HL-60 (cell line): ENCODE results near the gene GDAP1L1.

Experiments
- DNase-seq, 2 experiments: peaks; one replicate each; pipeline ENCODE4 v3.0.0-alpha.2; 2010 to 2020; ENCODE audit warnings: low read depth in 1 of 2, low spot score in 1 of 2
- H3K27ac ChIP-seq: fragments of 250-450 bp; sonication (Bioruptor Pico); replicated peaks from 2 replicates; pipeline ENCODE4 v1.5.1; 2020; ENCODE audit warnings: mild to moderate bottlenecking, moderate library complexity
- H3K27me3 ChIP-seq: fragments of 250-450 bp; sonication (Bioruptor Pico); 2 replicates; pipeline ENCODE4 v1.5.1; 2021; ENCODE audit warnings: mild to moderate bottlenecking, moderate library complexity; ENCODE audit not compliant: insufficient read depth, poor library complexity, severe bottlenecking
- H3K4me3 ChIP-seq: replicated peaks from 2 replicates; pipeline ENCODE4 v1.5.1; 2011; ENCODE audit warnings: mild to moderate bottlenecking, control low read depth, low read length; ENCODE audit not compliant: insufficient read depth
- GABPA ChIP-seq: IDR thresholded peaks from 2 replicates; pipeline ENCODE4 v1.6.1; 2012; ENCODE audit warnings: low read depth
- POLR2AphosphoS5 ChIP-seq: IDR thresholded peaks from 2 replicates; pipeline ENCODE4 v1.6.1; 2012; ENCODE audit warnings: low read depth
- SPI1 ChIP-seq: IDR thresholded peaks from 2 replicates; pipeline ENCODE4 v1.6.1; 2012; ENCODE audit warnings: low read depth, mild to moderate bottlenecking, borderline replicate concordance
- TF ChIP-seq, protein P1 (sequence below): IDR thresholded peaks from 2 replicates; pipeline ENCODE4 v1.6.1; 2012; ENCODE audit warnings: low read depth; ENCODE audit not compliant: insufficient replicate concordance
- TF ChIP-seq, protein P2 (sequence below): IDR thresholded peaks from one replicate; pipeline ENCODE4 v1.5.1; 2011; ENCODE audit warnings: low read length, control low read depth, inconsistent platforms; ENCODE audit not compliant: insufficient read depth

The GDAP1L1 gene

DNA sequence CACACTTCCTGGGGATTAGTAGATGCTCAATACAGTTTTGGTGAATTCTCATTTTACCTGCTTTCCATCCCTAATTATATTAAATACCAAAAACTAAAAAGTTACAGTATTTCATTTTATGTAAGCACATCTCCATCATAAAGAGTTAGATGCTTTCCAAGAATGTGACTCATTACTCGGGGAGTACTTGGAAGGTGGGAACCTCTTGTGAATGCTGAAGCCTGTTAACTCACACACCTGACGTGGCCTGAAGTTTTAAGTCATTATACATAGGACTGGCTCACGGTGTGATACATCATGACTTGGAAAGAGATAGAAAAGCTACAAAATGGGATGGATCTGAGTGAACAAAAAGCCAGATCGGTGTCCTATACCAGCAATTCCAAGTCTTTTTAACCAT is 34.3 kb upstream of the GDAP1L1 start:
- DNase-seq: no peak
- TF ChIP-seq, protein P1, sequence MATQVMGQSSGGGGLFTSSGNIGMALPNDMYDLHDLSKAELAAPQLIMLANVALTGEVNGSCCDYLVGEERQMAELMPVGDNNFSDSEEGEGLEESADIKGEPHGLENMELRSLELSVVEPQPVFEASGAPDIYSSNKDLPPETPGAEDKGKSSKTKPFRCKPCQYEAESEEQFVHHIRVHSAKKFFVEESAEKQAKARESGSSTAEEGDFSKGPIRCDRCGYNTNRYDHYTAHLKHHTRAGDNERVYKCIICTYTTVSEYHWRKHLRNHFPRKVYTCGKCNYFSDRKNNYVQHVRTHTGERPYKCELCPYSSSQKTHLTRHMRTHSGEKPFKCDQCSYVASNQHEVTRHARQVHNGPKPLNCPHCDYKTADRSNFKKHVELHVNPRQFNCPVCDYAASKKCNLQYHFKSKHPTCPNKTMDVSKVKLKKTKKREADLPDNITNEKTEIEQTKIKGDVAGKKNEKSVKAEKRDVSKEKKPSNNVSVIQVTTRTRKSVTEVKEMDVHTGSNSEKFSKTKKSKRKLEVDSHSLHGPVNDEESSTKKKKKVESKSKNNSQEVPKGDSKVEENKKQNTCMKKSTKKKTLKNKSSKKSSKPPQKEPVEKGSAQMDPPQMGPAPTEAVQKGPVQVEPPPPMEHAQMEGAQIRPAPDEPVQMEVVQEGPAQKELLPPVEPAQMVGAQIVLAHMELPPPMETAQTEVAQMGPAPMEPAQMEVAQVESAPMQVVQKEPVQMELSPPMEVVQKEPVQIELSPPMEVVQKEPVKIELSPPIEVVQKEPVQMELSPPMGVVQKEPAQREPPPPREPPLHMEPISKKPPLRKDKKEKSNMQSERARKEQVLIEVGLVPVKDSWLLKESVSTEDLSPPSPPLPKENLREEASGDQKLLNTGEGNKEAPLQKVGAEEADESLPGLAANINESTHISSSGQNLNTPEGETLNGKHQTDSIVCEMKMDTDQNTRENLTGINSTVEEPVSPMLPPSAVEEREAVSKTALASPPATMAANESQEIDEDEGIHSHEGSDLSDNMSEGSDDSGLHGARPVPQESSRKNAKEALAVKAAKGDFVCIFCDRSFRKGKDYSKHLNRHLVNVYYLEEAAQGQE: no peak
- TF ChIP-seq GABPA (no peak), SPI1 (no peak), POLR2AphosphoS5 (no peak)
- TF ChIP-seq, protein P2, sequence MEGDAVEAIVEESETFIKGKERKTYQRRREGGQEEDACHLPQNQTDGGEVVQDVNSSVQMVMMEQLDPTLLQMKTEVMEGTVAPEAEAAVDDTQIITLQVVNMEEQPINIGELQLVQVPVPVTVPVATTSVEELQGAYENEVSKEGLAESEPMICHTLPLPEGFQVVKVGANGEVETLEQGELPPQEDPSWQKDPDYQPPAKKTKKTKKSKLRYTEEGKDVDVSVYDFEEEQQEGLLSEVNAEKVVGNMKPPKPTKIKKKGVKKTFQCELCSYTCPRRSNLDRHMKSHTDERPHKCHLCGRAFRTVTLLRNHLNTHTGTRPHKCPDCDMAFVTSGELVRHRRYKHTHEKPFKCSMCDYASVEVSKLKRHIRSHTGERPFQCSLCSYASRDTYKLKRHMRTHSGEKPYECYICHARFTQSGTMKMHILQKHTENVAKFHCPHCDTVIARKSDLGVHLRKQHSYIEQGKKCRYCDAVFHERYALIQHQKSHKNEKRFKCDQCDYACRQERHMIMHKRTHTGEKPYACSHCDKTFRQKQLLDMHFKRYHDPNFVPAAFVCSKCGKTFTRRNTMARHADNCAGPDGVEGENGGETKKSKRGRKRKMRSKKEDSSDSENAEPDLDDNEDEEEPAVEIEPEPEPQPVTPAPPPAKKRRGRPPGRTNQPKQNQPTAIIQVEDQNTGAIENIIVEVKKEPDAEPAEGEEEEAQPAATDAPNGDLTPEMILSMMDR: no peak
- Histone ChIP-seq H3K4me3 (no peak overlapping the region), H3K27me3 (no peaks in the 10 kb centered on the region), H3K27ac (no peak overlapping the region)

DNA sequence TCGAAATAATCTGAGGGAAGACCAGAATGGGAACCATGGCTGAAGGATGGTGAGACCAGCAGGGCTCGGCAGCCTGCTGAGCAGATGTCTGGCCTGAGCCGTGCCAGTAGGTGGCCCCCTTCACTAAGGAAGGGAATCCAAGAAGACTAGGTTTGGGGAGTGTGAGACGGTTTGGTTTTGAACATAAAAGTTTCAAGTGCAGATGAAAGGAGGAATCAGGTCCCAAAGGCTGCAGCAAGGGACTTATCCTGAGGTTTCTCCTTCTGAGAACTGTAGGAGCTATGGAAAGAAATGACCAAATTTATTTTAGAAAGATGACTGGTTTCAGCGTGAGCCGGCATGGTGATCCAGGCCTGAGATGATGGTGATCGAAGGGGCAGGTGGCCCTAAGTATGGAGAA is 32.0 kb upstream of the GDAP1L1 start:
- no peaks in the 10 kb centered on the region for H3K27me3 ChIP-seq
- DNase-seq: peak in 1 of 2 experiments; percentile 71
- H3K4me3 ChIP-seq: no peak overlapping the region
- H3K27ac ChIP-seq: no peak overlapping the region
- TF ChIP-seq POLR2AphosphoS5: no peak
- TF ChIP-seq, protein P2: peak; percentile 81

DNA sequence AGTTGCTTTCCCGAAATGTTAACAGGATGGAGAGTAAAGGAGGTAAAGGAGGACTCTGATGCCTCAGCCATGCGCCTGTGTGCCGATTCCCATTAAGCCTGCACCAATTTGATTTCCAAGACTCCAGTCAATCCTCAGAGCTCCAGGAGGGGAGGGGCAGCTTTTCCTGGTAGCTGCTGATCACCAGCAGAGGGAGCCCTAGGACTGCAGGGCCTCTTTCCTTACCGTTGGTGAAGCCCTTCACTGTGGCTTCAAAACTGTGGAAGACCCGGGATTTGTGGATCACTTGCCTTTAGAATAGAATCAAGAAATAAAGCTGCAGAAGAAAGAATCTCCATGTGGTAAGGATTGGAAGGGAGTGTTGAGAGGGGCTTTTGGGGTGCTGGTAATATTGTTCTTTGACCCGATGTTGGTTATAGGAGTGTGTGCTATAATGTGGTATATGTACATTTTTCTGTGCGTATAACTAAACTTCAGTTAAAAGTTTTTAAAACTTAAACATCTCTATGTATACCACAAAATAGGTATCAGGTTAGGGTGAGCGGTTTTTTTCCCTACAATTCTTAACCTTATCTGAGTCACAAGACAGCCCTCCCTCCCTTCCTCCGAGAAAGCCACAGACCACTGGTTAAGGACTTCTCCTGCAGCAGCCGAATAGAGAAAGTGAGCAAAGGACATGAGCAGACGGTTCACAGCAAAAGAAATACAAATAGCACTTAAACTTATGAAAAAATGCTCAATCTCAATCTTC is 29.6 kb upstream of the GDAP1L1 start:
- H3K4me3 ChIP-seq: no peak overlapping the region
- H3K27me3 ChIP-seq: no peaks in the 10 kb centered on the region
- DNase-seq: peak in 1 of 2 experiments; percentile 71
- no peak for TF ChIP-seq GABPA
- TF ChIP-seq, protein P2: peak; percentile 91
- TF ChIP-seq, protein P1: no peak
- no peak for TF ChIP-seq SPI1
- TF ChIP-seq POLR2AphosphoS5: no peak
- no peak overlapping the region for H3K27ac ChIP-seq

DNA sequence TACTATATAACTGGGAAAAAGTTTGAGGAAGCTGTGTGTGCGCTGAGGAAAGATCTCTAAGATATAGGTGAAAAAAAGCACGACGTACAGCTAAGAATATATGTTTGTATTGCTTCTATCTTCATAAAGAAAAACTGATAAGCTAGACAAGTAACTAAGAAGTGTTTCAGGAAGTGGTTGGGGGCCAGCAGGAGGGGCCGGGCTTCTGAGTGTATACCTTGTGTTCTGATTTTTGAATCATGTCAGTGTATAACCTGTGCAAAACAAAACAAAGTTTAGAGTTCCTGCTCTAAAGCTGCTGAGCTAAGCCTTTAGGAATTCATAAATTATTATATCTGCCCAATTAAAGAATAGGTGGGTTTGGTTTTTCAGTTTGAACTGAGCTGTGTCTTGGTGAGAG is 28.7 kb upstream of the GDAP1L1 start:
- Histone ChIP-seq H3K27ac (no peak overlapping the region), H3K4me3 (no peak overlapping the region), H3K27me3 (no peaks in the 10 kb centered on the region)
- DNase-seq: peak in 1 of 2 experiments; percentile 7
- TF ChIP-seq, protein P1: no peak
- peak; percentile 26; the same call in 1 of the 2 replicates for TF ChIP-seq SPI1
